NCI-H2196 treated with DMSO at 0.1 percent for 48 hours (cell line): ENCODE results near the gene PLCD3.

ENCODE experiments used
- DNase-seq: peaks from one replicate; lab custom pipeline; 2025; ENCODE audit not compliant: unreplicated experiment; lab: John Stamatoyannopoulos, UW

PLCD3 gene

DNA sequence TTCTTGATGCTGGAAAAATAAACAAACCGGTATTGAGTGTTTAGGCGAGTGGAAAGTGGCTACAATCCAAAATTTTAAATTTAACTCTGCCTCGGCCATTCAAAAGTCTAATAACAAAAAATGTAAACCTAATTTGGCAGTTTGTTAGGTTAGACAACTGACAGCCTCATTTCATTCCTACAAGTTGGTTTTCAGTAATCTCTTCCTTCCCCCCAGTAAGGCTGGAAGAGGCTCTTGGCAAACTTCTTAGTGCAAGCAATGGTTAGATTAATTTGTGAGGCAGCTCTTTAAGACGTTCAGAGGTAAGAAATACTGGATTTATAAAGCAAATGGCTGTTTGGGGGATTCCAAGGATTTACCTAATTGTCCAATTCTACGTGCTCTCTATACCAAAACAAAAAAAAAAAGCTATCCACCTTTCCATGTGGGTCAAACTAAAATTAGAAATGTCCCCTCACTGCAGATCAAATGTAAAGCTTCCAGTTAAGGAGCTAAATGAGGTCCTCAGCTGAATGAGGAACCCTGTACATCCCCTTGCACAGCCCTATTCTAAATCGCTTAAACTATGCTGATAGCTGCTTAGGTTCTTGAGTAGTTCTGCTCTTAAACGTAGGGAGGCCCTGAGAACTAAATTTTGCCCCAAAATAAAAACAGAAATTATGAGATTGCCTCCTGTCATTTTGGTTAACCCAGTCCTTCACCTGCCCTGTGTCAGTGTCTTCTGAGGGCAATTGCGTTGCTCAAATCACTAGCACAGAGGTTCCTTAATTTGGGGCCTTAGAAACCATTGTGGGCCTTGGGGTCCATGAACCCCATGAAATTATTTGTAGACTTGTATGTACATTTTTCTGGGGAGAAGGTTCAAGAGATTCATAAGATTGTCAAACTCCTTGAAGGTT lies 18.8 kb upstream of the PLCD3 start:
- no peak for DNase-seq

DNA sequence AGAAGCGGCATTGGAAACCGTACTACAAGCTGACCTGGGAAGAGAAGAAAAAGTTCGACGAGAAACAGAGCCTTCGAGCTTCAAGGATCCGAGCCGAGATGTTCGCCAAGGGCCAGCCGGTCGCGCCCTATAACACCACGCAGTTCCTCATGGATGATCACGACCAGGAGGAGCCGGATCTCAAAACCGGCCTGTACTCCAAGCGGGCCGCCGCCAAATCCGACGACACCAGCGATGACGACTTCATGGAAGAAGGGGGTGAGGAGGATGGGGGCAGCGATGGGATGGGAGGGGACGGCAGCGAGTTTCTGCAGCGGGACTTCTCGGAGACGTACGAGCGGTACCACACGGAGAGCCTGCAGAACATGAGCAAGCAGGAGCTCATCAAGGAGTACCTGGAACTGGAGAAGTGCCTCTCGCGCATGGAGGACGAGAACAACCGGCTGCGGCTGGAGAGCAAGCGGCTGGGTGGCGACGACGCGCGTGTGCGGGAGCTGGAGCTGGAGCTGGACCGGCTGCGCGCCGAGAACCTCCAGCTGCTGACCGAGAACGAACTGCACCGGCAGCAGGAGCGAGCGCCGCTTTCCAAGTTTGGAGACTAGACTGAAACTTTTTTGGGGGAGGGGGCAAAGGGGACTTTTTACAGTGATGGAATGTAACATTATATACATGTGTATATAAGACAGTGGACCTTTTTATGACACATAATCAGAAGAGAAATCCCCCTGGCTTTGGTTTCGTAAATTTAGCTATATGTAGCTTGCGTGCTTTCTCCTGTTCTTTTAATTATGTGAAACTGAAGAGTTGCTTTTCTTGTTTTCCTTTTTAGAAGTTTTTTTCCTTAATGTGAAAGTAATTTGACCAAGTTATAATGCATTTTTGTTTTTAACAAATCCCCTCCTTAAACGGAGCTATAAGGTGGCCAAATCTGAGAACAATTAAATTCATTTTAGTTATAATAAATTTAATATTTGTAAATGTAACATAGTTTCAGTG lies 17.7 kb upstream of the PLCD3 start:
- DNase-seq: no peak

- peak; percentile 67 for DNase-seq
Measured at GRCh38 chr17:45149037-45149668, 16.8 kb upstream of the PLCD3 start.

- peak; percentile 98 for DNase-seq
Measured at GRCh38 chr17:45148183-45149036, 16.1 kb upstream of the PLCD3 start, which contains the start of gene HEXIM1. Gene HEXIM1, plus strand, starts transcription at chr17:45148475. Its CDS starts 716 bp downstream, at chr17:45149191.

DNA sequence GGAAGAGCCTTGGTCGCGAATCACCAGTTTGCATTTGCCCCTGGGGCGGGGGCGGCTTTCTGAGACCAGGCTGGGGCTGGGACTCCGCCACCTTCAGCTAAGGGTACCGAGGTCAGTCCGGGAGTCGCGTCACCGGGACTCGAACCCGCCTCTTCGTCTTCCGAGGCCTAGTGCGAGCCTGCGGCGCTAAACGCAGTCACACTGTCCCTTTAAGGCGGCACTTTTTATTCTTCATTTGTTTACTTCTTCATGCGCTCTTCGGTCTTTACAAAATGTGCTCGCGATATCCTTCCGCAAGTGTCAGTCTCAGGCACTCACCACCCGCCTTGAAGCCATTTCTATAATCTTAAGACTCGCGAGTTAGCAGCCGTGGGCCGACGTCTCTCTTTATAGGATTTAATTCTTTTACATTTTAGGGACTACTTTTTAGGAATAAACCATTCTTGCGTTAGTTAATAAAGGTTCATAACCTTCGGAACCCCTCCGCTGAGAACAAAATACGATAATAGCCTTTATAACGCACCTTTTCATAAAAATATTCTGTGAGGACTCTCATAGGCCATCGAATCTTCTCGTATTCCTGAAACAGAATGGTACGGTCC lies 15.4 kb upstream of the PLCD3 start:
- peak; percentile 84 for DNase-seq

DNA sequence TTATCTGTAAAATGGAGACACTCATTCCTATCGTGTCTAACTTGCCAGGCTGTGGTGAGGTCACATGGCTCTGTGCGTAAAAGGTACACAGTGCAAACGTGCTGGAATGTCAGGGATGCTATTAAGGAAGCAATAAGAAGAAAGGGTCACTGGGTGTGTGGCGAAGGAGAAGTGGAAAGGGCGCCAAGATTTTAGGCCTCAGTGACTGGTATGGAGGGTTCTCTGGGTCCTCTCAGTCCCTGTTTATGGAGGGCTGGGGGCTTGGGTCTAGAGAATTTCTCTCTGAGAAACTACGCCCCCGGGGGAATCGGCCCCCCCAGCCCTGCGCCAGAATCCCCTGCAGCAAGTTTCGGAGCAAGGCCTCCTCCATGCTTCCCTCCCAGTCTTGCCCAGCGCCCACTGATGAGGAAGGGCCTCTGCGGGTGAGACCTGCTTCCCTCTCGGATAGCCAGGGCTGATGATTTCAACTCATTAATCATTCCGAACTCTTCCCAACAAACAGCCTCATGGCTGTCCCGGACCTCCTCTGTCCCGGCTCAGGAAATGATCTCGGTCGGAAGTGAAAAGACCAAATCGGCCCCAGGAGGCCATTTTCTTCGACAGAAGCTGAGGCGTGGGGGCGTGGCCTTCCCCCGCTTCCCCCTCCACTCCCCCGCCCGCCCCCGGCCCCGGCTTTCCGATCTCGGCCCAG lies 14.7 kb upstream of the PLCD3 start:
- peak; percentile 44 for DNase-seq

- no peak for DNase-seq
Measured at GRCh38 chr17:45146592-45146889, 14.2 kb upstream of the PLCD3 start.

GRCh38 chr17:45146166-45146565 lies 13.9 kb upstream of the PLCD3 start:
- DNase-seq: no peak

DNA sequence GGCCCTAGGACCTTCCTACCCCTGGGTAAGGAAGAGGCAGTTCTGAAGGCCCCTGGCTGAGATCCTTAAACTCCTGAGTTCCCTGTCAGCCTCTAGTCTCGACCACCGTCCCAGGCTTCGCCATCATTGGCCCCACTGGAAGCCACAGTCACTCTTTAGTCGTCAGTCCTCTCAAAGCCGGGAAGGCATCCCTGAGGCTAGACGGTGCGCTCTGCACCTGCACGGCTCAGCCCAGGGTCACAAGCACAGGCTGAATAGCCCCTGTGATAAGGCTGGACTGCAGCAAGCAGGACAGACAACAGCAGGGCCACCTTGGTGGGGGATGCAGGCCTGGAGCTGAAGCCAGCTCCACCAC lies 12.7 kb upstream of the PLCD3 start:
- no peak for DNase-seq

DNA sequence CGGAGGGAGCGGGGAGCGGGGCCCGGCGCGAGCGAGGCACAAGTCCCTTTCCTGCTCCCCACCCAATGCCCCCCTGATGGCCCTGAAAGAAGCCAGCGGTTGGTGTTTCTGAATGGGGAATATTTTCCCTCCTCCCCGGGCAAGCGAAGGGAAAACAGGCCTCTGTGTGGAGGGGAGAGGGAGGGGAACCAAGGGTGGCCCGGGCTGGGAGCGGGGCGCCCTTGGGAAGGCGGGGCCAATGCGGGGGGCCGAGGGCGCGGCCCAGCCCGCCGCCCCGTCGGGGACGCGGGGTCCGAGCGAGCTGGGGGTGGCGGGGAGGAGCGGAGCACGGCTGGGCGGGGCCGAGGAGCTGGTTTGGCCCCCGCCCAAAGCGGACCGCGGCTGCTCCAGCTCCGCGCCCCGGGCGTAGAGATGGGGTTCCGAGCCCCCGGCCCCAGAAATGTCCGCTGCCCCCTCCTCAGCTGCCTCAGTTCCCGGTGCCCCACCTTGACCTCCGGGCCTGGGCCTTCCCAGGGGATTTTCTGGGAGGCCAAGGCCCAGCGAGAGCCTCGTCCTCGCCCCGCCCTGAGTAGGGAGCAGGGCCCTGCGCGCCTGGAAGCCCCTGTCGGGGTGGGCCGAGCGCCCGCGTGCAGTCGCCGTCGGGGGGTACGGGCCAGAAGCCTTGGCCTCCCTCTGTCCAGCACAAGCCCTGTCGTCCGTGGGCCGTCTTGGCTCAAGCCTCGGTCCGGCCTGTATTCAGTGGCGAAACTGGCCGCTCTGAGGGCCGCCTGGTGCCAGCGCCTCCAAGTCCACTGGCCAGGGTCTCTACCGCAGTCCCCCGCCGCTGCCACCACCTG lies 12.1 kb upstream of the PLCD3 start:
- no peak for DNase-seq

GRCh38 chr17:45143767-45144198 lies 11.5 kb upstream of the PLCD3 start:
- DNase-seq: no peak

DNA sequence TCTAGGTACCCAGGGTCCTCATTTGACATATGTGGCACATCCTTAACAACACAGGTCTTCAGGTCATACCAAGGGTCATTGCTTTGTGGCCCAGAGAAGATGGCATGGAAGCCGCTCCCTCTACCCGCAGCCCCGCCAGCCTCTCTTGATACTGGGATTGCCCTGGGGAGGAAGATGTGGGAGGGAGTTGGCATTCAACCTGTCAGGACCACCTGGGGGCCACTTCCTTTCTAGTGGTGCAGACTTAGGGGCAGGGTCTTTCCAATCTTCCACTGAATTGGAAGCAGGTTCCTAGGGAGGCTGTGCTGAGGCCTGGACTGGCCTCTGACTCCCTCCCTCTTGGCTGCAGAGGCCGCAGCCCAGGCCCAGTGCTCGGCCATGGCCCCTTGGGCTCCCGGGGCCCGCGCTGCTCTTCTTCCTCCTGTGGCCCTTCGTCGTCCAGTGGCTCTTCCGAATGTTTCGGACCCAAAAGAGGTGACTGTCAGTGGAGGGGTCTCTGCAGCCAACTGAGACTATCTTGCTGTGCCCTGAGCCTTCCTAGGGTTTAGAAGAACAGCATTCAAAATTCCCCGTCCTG lies 10.9 kb upstream of the PLCD3 start:
- DNase-seq: no peak

- DNase-seq: no peak
Measured at GRCh38 chr17:45139533-45139920, 7.2 kb upstream of the PLCD3 start.

- no peak for DNase-seq
Measured at GRCh38 chr17:45138911-45139532, 6.7 kb upstream of the PLCD3 start.

DNA sequence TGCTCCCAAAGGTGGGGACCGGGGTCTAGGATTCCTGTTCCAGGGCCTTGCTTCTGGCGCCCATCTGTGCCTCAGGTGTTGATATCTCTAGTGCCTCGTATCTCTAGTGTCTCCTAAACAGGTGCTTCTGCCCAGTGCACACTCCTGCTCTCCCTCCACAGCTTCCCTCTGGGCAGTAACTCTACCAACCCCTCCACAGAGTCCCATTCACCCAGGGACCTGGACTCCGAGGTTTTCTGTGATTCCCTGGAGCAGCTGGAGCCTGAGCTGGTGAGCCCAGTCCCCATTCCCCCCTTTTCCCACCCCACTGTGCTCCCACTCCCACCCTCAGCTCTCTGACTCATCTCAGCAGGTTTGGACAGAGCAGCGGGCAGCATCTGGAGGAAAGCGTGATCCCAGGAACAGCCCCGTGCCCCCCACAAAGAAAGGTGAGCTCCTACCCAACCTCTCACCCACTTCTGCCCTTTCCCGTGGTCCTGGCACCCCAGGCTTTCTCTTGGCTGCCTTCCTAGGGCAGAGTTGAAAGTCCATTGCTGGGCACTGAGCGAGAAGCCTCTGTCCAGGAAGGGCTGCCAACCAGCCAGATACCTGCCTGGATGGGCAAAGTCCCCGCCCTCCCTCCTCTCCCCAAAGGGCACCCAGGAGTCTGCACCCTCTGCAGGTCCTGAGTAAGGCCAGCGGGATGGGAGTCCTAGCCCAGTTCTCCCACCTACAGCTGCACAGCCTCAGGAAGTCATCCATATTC lies 5.4 kb upstream of the PLCD3 start:
- no peak for DNase-seq

DNA sequence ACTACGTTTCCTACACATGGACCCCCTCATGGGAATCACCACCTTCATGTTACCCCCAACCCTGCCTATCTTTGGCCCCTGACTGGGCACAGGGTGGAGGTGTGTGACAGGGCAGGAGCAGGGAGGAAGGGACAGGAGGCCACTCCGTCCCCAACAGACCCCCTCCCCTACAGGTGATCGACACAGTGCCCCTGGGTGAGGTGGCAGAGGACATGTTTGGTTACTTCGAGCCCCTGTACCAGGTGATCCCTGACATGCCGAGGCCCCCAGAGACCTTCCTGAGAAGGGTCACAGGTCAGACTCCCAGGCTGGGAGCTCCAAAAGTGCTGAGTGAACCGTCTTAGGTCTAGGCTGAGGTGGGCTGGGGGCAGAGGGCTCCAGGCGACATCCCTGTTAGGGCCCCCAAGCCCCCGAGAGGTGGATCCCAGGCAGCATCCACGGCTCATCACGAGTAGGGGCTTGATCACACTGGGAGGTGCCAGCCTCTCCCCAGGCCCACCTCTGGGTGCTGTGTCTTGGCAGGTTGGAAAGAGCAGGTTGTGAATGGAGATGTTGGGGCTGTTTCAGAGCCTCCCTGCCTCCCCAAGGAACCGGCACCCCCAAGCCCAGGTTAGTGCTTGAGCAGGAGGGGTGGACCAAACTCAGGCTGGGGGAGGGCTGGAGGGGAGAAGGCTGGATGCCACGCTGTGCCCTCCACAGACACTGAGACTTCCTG lies 4.7 kb upstream of the PLCD3 start:
- no peak for DNase-seq
